ENCODE data around the gene PARP6.

DNA sequence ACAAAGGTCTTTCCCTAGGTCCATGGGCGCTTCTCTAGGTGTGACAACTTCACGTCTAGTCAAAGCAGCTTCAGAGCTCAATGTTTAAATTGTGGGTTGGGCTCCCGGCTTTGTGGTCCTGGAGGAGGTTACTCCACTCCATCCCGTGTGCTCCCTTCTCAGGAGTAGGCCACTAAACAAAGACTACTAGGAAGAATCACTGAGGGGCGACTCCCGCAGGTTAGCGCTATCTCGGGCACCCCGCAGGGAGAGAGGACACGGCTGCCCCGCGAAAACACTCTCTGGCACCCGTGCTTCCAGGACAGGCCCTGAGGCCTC, 500 bp downstream of the PARP6 start:
- TF ChIP-seq POLR2A (IDR thresholded peaks at IDR 0.05; ENCODE audit: low read depth, low read length) (no peak), POLR2AphosphoS5 (IDR thresholded peaks at IDR 0.05; ENCODE audit: low read depth, low read length) (no peak), TAF1 (IDR thresholded peaks at IDR 0.05; ENCODE audit: borderline replicate concordance, low read depth, low read length) (no peak)

Measured in GM12892 (cell line).